BJ (cell line): ENCODE results near the gene CAP2. TPM values are rescaled to one million over a fixed set of nuclear protein-coding genes. Genes with fewer than 3 reads are reported as not detected.

Experiments
- CTCF ChIA-PET: fragments of 350-600 bp; formaldehyde crosslinking; extraction: SDS; loops from one replicate; lab custom pipeline; 2021; ENCODE audit warnings: antibody characterized with exemption, inconsistent platforms; lab: Yijun Ruan, JAX
- POLR2A ChIA-PET: fragments of 300-600 bp; sonication (Branson Sonifier 250); formaldehyde crosslinking; extraction: SDS; loops from one replicate; lab custom pipeline; 2021; ENCODE audit warnings: antibody characterized with exemption; lab: Charles Lee
- DNase-seq: peaks from one replicate; pipeline ENCODE4 v3.0.0-alpha.2; 2011; ENCODE audit warnings: low read depth
- H3K27me3 ChIP-seq: 2 replicates; pipeline ENCODE4 v1.6.0; 2011; ENCODE audit warnings: low read length; ENCODE audit not compliant: control insufficient read depth, insufficient read depth
- H3K36me3 ChIP-seq: 2 replicates; pipeline ENCODE4 v1.5.1; 2011; ENCODE audit warnings: low read length; ENCODE audit not compliant: control insufficient read depth, insufficient read depth
- H3K4me3 ChIP-seq: 2 replicates; pipeline ENCODE4 v1.5.1; 2011; ENCODE audit warnings: low read depth, mild to moderate bottlenecking, control low read depth, low read length
- polyA plus RNA-seq: library from polyadenylated mRNA; depleted of rRNA; stranded (reverse); fragments of >200 nt; gene quantifications from 2 replicates; pipeline ENCODE4 v1.2.3, GENCODE V29; 2011
- TF ChIP-seq, protein P1 (sequence below): IDR thresholded peaks from 2 replicates; pipeline ENCODE4 v1.5.1; 2011; ENCODE audit warnings: low read depth, mild to moderate bottlenecking, control low read depth, inconsistent platforms, low read length, moderate library complexity; ENCODE audit not compliant: insufficient read depth

The CAP2 gene
- polyA plus RNA-seq, 1 experiment, result 84.4 TPM

- ChIA-PET CTCF (no interaction called here), POLR2A (no interaction called here)
- Histone ChIP-seq H3K27me3 (no peaks in the 10 kb centered on the region), H3K4me3 (no peak overlapping the region), H3K36me3 (peaks cover 2% of the 10 kb centered on the region)
- TF ChIP-seq, protein P1, sequence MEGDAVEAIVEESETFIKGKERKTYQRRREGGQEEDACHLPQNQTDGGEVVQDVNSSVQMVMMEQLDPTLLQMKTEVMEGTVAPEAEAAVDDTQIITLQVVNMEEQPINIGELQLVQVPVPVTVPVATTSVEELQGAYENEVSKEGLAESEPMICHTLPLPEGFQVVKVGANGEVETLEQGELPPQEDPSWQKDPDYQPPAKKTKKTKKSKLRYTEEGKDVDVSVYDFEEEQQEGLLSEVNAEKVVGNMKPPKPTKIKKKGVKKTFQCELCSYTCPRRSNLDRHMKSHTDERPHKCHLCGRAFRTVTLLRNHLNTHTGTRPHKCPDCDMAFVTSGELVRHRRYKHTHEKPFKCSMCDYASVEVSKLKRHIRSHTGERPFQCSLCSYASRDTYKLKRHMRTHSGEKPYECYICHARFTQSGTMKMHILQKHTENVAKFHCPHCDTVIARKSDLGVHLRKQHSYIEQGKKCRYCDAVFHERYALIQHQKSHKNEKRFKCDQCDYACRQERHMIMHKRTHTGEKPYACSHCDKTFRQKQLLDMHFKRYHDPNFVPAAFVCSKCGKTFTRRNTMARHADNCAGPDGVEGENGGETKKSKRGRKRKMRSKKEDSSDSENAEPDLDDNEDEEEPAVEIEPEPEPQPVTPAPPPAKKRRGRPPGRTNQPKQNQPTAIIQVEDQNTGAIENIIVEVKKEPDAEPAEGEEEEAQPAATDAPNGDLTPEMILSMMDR, result no peak
- DNase-seq, result no peak
Observed at GRCh38 chr6:17466147-17466546, 72.8 kb downstream of the CAP2 start.

DNA sequence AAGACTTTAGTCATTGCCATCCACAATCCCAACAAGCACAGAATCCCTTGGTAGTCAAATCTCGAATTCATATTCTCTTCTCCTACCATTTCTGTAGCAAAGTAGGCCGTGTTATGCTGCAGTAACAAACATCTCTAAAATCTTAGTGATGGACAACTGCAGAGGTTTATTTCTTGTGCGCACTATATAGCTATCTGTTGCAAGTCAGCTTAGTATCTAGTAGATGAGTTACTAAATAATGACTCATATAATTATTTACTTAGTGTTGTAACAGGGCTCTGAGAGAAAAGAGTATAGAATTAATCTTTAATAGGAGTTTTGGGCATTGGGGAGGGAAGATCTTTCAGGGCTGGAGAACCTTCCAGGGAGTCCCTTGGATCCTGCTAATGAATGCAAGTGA lies 73.3 kb downstream of the CAP2 start:
- DNase-seq, result no peak
- CTCF ChIA-PET, result no interaction called here

DNA sequence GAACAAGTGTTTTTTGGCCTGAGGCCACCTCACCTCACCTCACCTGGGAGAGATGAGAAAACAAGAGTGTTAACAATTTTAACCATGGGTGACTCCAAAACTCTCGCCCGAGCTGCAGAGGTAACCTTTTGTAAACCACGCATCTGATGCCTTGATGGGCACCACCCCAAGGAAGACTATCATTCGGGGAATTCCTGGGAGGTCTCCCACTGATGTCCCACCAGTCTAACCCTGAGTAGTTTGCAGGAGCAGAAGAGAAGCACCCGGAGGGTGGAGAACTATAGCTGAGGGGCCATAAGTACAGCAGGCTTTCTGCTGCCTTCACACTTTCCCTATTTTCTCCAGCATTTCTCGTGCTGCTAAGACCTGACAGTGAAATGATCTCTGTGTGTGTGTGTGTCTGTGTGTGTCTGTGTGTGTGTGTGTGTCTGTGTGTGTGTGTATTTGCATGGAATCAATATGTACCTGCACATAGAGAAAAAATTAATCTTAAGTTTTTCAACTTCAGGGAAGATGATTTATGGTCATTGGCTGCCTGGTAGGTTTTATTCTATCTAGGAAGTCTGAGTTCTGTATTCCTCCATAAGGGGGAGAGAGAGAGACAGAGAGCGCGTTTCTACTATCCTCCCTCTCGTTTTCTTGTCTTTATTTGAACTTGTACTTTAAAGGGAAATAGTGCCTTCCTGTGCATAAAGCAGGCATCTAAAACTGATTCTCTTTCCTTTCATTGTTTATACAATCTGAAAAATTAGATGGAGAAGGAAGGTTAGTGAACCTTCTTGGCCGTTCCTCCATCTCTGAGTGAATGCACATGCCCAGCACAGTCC lies 75.8 kb downstream of the CAP2 start:
- ChIA-PET POLR2A (no interaction called here), CTCF (no interaction called here)
- no peak for DNase-seq
- H3K27me3 ChIP-seq, result no peaks in the 10 kb centered on the region
- H3K36me3 ChIP-seq, result peaks cover 2% of the 10 kb centered on the region
- no peak overlapping the region for H3K4me3 ChIP-seq
- TF ChIP-seq, protein P1, result no peak

More for the DNA sequence above, 73.3 kb downstream of the CAP2 start:
- H3K27me3 ChIP-seq, result no peaks in the 10 kb centered on the region
- TF ChIP-seq, protein P1, result no peak
- peaks cover 2% of the 10 kb centered on the region for H3K36me3 ChIP-seq
- no peak overlapping the region for H3K4me3 ChIP-seq
- POLR2A ChIA-PET, result no interaction called here

DNA sequence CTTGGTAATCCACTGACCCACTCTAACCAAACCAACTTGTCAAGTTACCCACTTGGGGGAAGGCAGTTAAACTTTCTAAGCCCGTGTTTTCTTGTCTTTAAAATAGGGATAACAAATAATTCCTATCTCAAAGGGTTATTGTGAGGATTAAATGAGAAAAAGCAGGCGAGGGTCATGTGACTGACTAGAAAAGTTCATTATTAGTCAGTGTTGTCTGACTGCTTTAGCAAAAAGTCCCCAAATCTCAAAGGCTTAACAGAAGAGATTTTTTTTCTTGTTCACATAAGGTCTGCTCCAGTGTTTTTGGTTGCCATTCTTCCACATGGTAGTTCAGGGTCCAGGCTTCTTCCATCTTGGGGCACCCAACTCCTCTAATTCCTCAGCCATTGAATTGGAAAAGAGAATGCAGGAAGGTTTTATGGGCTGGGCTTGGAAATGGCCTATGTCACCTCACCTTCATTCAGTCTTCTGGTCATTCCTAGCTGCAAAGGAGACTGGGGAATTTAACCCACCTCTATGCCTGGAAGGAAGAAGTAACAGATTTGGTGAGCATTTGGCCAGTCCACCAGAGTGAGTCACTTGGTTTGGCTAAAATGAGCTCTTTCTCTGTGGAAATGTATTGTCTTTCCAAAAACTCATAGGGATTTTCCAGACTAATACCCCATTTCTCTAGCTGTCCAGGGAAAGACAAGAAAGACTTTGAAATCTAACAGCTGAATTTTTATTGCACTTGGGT lies 77.0 kb downstream of the CAP2 start:
- CTCF ChIA-PET, result no interaction called here

DNA sequence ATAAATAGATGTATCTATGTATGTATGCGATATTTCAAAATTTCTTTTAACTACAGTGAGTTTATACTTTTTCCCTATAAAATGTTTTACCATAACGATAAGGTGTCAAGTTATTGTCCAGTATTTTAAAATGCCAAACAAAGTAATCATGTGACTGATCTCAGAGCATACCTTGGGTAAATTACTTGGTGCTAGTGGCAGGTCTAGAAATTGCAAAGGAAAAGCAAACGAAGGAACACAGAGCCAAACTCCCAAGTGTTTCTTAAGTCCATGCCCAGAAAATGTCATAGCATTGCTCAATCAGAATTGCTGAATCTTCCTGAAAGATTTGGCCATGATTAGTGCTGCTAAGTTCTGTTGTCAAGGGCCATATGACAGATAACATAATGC lies 77.5 kb downstream of the CAP2 start:
- POLR2A ChIA-PET, result no interaction called here
- CTCF ChIA-PET, result interaction anchor here (0.7 kb wide), 1 partner anchor 41 kb away, joined by 3 read pairs; no protein-coding TSS in a partner anchor
- TF ChIP-seq, protein P1, result no peak
- no peak overlapping the region for H3K4me3 ChIP-seq
- no peaks in the 10 kb centered on the region for H3K27me3 ChIP-seq
- no peak for DNase-seq
- no peaks in the 10 kb centered on the region for H3K36me3 ChIP-seq

More for the DNA sequence above, 77.0 kb downstream of the CAP2 start:
- POLR2A ChIA-PET, result no interaction called here
- TF ChIP-seq, protein P1, result no peak
- no peaks in the 10 kb centered on the region for H3K27me3 ChIP-seq
- H3K36me3 ChIP-seq, result no peaks in the 10 kb centered on the region
- no peak for DNase-seq
- no peak overlapping the region for H3K4me3 ChIP-seq
